ENCODE data around the gene CNIH2. TPM values are rescaled to one million over a fixed set of nuclear protein-coding genes. Genes with fewer than 3 reads are reported as not detected.
"Not testable (repeated sequence)": the region's sequence is repeated elsewhere in the genome, so short reads cannot be mapped to it uniquely, and the experiment has no call there.

CNIH2 gene
- total RNA-seq, 4 donors from 2014 or later: not detected

DNA sequence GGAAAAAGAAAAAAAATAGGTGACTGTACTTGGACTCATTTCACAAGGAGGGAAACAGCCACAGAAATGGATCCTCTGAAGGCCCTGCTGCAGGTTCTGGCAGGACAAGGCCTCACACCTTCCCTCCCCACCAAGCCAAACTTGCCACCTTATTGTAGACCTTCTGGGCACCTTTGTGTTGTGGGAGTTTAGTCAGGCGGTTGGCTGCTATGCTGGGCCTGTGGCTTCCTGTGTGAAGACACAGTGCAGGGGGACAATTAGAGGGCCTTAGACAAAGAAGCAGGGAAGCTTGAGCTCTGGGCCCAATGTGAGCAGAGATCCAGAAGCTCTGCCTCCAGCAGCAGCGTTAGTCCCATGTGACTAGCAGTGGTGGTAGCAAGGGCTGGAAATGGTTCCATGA is 5.4 kb upstream of the CNIH2 start:
- no peak overlapping the region for H3K27ac ChIP-seq
- H3K4me3 ChIP-seq: no peak overlapping the region
- DNase-seq: no peak
- H3K36me3 ChIP-seq: peaks cover 0 to 59% (median 0%) of the 10 kb centered on the region in 3 donors
- H3K4me1 ChIP-seq: peaks cover 0 to 32% (median 8%) of the 10 kb centered on the region in 4 donors
- no peaks in the 10 kb centered on the region for H3K9me3 ChIP-seq
- H3K27me3 ChIP-seq: no peaks in the 10 kb centered on the region
- TF ChIP-seq, protein P1, sequence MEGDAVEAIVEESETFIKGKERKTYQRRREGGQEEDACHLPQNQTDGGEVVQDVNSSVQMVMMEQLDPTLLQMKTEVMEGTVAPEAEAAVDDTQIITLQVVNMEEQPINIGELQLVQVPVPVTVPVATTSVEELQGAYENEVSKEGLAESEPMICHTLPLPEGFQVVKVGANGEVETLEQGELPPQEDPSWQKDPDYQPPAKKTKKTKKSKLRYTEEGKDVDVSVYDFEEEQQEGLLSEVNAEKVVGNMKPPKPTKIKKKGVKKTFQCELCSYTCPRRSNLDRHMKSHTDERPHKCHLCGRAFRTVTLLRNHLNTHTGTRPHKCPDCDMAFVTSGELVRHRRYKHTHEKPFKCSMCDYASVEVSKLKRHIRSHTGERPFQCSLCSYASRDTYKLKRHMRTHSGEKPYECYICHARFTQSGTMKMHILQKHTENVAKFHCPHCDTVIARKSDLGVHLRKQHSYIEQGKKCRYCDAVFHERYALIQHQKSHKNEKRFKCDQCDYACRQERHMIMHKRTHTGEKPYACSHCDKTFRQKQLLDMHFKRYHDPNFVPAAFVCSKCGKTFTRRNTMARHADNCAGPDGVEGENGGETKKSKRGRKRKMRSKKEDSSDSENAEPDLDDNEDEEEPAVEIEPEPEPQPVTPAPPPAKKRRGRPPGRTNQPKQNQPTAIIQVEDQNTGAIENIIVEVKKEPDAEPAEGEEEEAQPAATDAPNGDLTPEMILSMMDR (IDR thresholded peaks at IDR 0.05): no peak
- TF ChIP-seq POLR2A (IDR thresholded peaks at IDR 0.05): no peak

DNA sequence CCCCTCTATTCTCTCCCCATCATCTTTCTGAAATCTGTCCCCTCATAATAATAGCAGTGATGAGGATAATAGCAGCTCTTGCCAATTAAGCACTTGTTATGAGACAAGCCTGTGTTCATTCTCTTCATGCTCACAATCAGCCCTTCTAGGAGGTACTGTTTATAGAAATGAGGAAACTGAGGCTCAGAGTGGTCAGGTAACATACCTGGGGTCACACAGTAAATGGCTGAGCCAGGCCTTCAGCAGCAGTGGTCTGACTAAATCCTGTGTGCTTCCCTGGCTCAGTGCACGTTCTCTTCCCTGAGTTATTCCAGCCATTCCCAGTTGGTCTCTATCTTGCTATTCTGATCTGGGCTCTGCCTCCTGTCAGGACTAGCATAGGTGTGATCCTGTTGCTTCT is 3.8 kb upstream of the CNIH2 start:
- no peak overlapping the region for H3K27ac ChIP-seq
- no peak for TF ChIP-seq POLR2A (IDR thresholded peaks at IDR 0.05)
- TF ChIP-seq, protein P1 (IDR thresholded peaks at IDR 0.05): no peak
- H3K4me1 ChIP-seq: peaks cover 0 to 40% (median 14%) of the 10 kb centered on the region in 4 donors
- H3K9me3 ChIP-seq: no peaks in the 10 kb centered on the region
- no peak overlapping the region for H3K4me3 ChIP-seq
- H3K36me3 ChIP-seq: peaks cover 0 to 59% (median 0%) of the 10 kb centered on the region in 3 donors
- no peak for DNase-seq
- H3K27me3 ChIP-seq: no peaks in the 10 kb centered on the region

DNA sequence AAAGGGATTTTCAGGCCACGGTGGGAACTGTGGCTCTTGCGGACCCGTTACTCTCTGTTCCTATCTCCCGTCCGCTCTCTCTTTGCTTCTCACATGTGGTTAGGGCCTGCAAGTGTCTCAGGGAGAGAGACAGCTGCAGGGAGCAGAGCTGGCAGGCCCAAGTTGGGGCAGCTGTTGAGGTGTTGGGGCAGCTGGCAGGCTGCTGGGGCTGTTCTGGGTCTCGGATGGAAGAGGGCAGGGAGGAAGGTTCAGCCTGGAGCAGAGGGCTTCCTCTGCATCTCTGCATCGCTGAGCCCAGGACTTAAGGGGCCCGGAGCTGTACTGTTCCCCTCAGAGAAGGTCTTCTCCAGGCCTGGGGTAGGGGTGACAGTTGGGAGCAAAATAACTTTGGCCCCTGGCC is 2.6 kb upstream of the CNIH2 start:
- H3K27me3 ChIP-seq: no peaks in the 10 kb centered on the region
- no peaks in the 10 kb centered on the region for H3K9me3 ChIP-seq
- H3K4me1 ChIP-seq: peaks cover 0 to 29% (median 11%) of the 10 kb centered on the region in 4 donors
- no peak for DNase-seq
- TF ChIP-seq, protein P1 (IDR thresholded peaks at IDR 0.05): no peak
- TF ChIP-seq POLR2A (IDR thresholded peaks at IDR 0.05): no peak
- H3K4me3 ChIP-seq: no peak overlapping the region
- no peak overlapping the region for H3K27ac ChIP-seq
- peaks cover 0 to 59% (median 0%) of the 10 kb centered on the region in 3 donors for H3K36me3 ChIP-seq

DNA sequence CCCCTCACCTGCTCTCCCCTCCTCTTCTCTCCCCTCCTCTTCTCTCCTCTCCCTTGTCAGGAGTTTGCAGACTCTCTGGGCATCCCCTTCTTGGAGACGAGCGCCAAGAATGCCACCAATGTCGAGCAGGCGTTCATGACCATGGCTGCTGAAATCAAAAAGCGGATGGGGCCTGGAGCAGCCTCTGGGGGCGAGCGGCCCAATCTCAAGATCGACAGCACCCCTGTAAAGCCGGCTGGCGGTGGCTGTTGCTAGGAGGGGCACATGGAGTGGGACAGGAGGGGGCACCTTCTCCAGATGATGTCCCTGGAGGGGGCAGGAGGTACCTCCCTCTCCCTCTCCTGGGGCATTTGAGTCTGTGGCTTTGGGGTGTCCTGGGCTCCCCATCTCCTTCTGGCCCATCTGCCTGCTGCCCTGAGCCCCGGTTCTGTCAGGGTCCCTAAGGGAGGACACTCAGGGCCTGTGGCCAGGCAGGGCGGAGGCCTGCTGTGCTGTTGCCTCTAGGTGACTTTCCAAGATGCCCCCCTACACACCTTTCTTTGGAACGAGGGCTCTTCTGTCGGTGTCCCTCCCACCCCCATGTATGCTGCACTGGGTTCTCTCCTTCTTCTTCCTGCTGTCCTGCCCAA is 1.9 kb upstream of the CNIH2 start:
- Histone ChIP-seq H3K4me3 (no peak overlapping the region), H3K9me3 (no peaks in the 10 kb centered on the region), H3K27ac (no peak overlapping the region), H3K27me3 (no peaks in the 10 kb centered on the region), H3K4me1 (peaks cover 0 to 23% (median 11%) of the 10 kb centered on the region in 4 donors), H3K36me3 (peaks cover 0 to 52% (median 0%) of the 10 kb centered on the region in 3 donors)
- no peak for DNase-seq
- TF ChIP-seq, protein P1 (IDR thresholded peaks at IDR 0.05): no peak
- TF ChIP-seq POLR2A (IDR thresholded peaks at IDR 0.05): no peak

DNA sequence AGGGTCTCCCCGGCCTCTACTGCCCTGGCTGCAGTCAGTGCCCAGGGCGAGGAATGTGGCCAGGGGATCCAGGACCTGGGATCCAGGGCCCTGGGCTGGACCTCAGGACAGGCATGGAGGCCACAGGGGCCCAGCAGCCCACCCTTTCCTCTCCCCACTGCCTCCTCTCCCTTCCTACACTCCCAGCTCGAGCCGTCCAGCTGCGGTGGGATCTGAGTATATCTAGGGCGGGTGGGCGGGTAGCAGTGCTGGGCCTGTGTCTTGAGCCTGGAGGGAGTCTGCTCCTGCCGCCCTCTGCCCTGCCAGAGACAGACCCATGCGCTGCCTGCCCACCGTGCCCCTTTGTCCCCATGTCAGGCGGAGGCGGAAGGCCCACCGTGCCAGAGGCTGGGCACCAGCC is 1.4 kb upstream of the CNIH2 start:
- H3K9me3 ChIP-seq, H3K27me3 ChIP-seq, DNase-seq, H3K27ac ChIP-seq, H3K4me3 ChIP-seq: not testable (repeated sequence)
- H3K4me1 ChIP-seq: peaks cover 0 to 23% (median 11%) of the 10 kb centered on the region in 4 donors
- H3K36me3 ChIP-seq: peaks cover 0 to 50% (median 0%) of the 10 kb centered on the region in 3 donors

DNA sequence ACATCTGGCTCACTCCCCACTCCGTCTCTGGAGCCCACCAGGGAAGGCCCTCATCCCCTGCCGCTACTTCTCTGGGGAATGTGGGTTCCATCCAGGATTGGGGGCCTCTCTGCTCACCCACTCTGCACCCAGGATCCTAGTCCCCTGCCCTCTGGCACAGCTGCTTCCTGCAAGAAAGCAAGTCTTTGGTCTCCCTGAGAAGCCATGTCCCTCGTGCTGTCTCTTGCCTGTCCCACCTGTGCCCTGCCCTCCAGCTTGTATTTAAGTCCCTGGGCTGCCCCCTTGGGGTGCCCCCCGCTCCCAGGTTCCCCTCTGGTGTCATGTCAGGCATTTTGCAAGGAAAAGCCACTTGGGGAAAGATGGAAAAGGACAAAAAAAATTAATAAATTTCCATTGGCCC is 911 bp upstream of the CNIH2 start:
- peak overlapping the region in 2 of 4 donors; percentile 49 to 60 for H3K27ac ChIP-seq
- DNase-seq, H3K4me3 ChIP-seq, H3K27me3 ChIP-seq, H3K9me3 ChIP-seq: not testable (repeated sequence)
- peaks cover 0 to 27% (median 12%) of the 10 kb centered on the region in 4 donors for H3K4me1 ChIP-seq
- peaks cover 0 to 46% (median 0%) of the 10 kb centered on the region in 3 donors for H3K36me3 ChIP-seq

Measured in Peyer's patch (tissue), 4 donors.